Measurements from ENCODE around the gene HLX.

HLX gene

GRCh38 chr1:220886470-220887201 lies 7.4 kb downstream of the HLX start:
- no peak for TF ChIP-seq CTCF (conservative IDR thresholded peaks at IDR 0.05; ENCODE audit: control insufficient read depth, insufficient read depth, low read depth, low read length)
- DNase-seq (ENCODE audit: low read depth) = no peak
- no peak overlapping the region for H3K4me3 ChIP-seq (ENCODE audit: control insufficient read depth, low read depth, low read length)

GRCh38 chr1:220887202-220887519 lies 7.9 kb downstream of the HLX start:
- H3K4me3 ChIP-seq (ENCODE audit: control insufficient read depth, low read depth, low read length) = no peak overlapping the region
- no peak for TF ChIP-seq CTCF (conservative IDR thresholded peaks at IDR 0.05; ENCODE audit: control insufficient read depth, insufficient read depth, low read depth, low read length)
- no peak for DNase-seq (ENCODE audit: low read depth)

- no peak for TF ChIP-seq CTCF (conservative IDR thresholded peaks at IDR 0.05; ENCODE audit: control insufficient read depth, insufficient read depth, low read depth, low read length)
- peak overlapping the region; percentile 33 for H3K4me3 ChIP-seq (ENCODE audit: control insufficient read depth, low read depth, low read length)
- peak; percentile 43 for DNase-seq (ENCODE audit: low read depth)
Observed at GRCh38 chr1:220887520-220888416, 8.5 kb downstream of the HLX start.

- no peak for DNase-seq (ENCODE audit: low read depth)
- no peak overlapping the region for H3K4me3 ChIP-seq (ENCODE audit: control insufficient read depth, low read depth, low read length)
- TF ChIP-seq CTCF (conservative IDR thresholded peaks at IDR 0.05; ENCODE audit: control insufficient read depth, insufficient read depth, low read depth, low read length) = no peak
Observed at GRCh38 chr1:220888417-220888986, 9.3 kb downstream of the HLX start.

GRCh38 chr1:220889333-220889732 lies 10.1 kb downstream of the HLX start:
- H3K4me3 ChIP-seq (ENCODE audit: control insufficient read depth, low read depth, low read length) = no peak overlapping the region
- no peak for TF ChIP-seq CTCF (conservative IDR thresholded peaks at IDR 0.05; ENCODE audit: control insufficient read depth, insufficient read depth, low read depth, low read length)

GRCh38 chr1:220889848-220890287 lies 10.6 kb downstream of the HLX start:
- no peak for TF ChIP-seq CTCF (conservative IDR thresholded peaks at IDR 0.05; ENCODE audit: control insufficient read depth, insufficient read depth, low read depth, low read length)
- no peak overlapping the region for H3K4me3 ChIP-seq (ENCODE audit: control insufficient read depth, low read depth, low read length)
- DNase-seq (ENCODE audit: low read depth) = no peak

More at GRCh38 chr1:220889333-220889732, 10.1 kb downstream of the HLX start:
- no peak for DNase-seq (ENCODE audit: low read depth)
